Measurements from ENCODE around the gene CORO1A. TPM values are rescaled to one million over a fixed set of nuclear protein-coding genes. Genes with fewer than 3 reads are reported as not detected.
"Not testable (repeated sequence)": the region's sequence is repeated elsewhere in the genome, so short reads cannot be mapped to it uniquely, and the experiment has no call there.

CORO1A gene
- total and polyA plus RNA-seq, 2 experiments from 2014 or later = 1.7 to 2.4 TPM

DNA sequence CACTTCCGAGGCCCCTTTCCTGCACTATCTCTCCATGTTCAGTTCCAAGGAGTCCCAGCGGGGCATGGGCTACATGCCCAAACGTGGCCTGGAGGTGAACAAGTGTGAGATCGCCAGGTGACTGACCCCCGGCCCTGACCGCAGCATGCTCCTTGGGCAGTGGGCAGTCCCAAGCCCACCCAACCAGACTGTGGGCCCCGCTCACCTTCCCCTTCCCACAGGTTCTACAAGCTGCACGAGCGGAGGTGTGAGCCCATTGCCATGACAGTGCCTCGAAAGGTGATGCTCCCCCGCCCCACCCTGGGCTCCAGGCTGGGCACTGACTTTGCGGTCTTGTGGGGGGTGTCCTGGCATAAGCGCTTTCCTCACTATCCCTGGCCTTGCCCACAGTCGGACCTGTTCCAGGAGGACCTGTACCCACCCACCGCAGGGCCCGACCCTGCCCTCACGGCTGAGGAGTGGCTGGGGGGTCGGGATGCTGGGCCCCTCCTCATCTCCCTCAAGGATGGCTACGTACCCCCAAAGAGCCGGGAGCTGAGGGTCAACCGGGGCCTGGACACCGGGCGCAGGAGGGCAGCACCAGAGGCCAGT is 4.7 kb downstream of the CORO1A start:
- Histone ChIP-seq H3K4me3 (no peak overlapping the region), H2AFZ (no peak overlapping the region), H3K36me3 (replicated peaks; ENCODE audit: insufficient read depth, low read depth) (no peaks in the 10 kb centered on the region), H4K20me1 (ENCODE audit: insufficient read depth, poor library complexity, severe bottlenecking) (no peaks in the 10 kb centered on the region), H3K9me3 (ENCODE audit: low read depth) (no peaks in the 10 kb centered on the region), H3K79me2 (no peaks in the 10 kb centered on the region), H3K9me2 (replicated peaks; ENCODE audit: insufficient read depth) (no peaks in the 10 kb centered on the region), H3K27me3 (no peaks in the 10 kb centered on the region), H3K27ac (no peak overlapping the region), H3K4me2 (no peak overlapping the region), H3K4me1 (ENCODE audit: insufficient read depth) (no peaks in the 10 kb centered on the region)
- 95% methylated on average over 20 of the region's 23 CpGs for WGBS (ENCODE audit: low lambda C conversion rate, missing lambda C conversion rate)
- TF ChIP-seq EZH2phosphoT487 (IDR thresholded peaks at IDR 0.05; ENCODE audit: low read depth, severe bottlenecking, unreplicated experiment) = no peak
- no peak for TF ChIP-seq EZH2 (IDR thresholded peaks at IDR 0.05; ENCODE audit: borderline replicate concordance)
- TF ChIP-seq, protein P1, sequence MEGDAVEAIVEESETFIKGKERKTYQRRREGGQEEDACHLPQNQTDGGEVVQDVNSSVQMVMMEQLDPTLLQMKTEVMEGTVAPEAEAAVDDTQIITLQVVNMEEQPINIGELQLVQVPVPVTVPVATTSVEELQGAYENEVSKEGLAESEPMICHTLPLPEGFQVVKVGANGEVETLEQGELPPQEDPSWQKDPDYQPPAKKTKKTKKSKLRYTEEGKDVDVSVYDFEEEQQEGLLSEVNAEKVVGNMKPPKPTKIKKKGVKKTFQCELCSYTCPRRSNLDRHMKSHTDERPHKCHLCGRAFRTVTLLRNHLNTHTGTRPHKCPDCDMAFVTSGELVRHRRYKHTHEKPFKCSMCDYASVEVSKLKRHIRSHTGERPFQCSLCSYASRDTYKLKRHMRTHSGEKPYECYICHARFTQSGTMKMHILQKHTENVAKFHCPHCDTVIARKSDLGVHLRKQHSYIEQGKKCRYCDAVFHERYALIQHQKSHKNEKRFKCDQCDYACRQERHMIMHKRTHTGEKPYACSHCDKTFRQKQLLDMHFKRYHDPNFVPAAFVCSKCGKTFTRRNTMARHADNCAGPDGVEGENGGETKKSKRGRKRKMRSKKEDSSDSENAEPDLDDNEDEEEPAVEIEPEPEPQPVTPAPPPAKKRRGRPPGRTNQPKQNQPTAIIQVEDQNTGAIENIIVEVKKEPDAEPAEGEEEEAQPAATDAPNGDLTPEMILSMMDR (IDR thresholded peaks at IDR 0.05; ENCODE audit: poor library complexity) = no peak
- no peak for DNase-seq (ENCODE audit: low spot score)

DNA sequence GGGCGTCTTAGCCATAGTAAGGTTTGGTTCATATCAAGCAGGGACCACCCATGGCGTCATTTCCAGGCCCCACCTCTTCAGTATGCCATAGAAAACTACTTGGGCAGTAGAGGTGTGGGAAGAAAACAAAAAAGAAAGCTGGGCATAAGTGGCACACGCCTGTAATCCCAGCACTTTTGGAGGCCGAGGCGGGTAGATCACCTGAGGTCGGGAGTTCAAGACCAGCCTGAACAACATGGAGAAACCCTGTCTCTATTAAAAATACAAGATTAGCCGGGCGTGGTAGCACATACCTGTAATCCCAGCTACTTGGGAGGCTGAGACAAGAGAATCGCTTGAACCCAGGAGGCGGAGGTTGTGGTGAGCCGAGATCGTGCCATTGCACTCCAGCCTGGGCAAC is 7.8 kb downstream of the CORO1A start:
- not testable (repeated sequence) for H3K36me3 ChIP-seq (replicated peaks; ENCODE audit: insufficient read depth, low read depth); H4K20me1 ChIP-seq (ENCODE audit: insufficient read depth, poor library complexity, severe bottlenecking); H2AFZ ChIP-seq; H3K4me2 ChIP-seq; H3K4me1 ChIP-seq (ENCODE audit: insufficient read depth); H3K79me2 ChIP-seq; H3K4me3 ChIP-seq; DNase-seq (ENCODE audit: low spot score); H3K9me2 ChIP-seq (replicated peaks; ENCODE audit: insufficient read depth); H3K27ac ChIP-seq; H3K27me3 ChIP-seq; H3K9me3 ChIP-seq (ENCODE audit: low read depth)
- WGBS (ENCODE audit: low lambda C conversion rate, missing lambda C conversion rate) = 97% methylated on average over 6 of the region's 12 CpGs

DNA sequence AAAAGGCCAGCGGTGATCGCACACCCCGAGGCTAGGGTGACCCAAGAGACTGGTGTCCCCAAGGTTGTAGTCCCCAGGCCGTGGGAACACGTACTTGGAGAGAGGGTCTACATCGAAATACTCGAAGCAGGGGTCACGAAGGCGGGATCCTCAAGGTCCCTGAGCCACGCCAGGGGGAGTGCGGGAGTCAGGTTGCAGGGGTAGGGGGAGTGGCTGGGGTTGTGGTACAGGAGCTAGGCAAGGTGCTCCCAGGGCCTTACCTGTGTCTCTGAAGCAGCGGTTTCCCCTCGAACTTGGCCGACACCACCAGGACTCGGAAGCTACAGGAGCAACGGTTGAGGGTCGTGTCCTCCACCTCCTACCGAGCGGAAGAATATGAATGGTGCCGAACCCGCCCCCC is 9.7 kb downstream of the CORO1A start:
- not testable (repeated sequence) for H3K79me2 ChIP-seq; H3K9me3 ChIP-seq (ENCODE audit: low read depth); H3K4me2 ChIP-seq; H3K27me3 ChIP-seq; H3K36me3 ChIP-seq (replicated peaks; ENCODE audit: insufficient read depth, low read depth); H3K4me1 ChIP-seq (ENCODE audit: insufficient read depth); H3K27ac ChIP-seq; H4K20me1 ChIP-seq (ENCODE audit: insufficient read depth, poor library complexity, severe bottlenecking); H2AFZ ChIP-seq; DNase-seq (ENCODE audit: low spot score); H3K9me2 ChIP-seq (replicated peaks; ENCODE audit: insufficient read depth); H3K4me3 ChIP-seq
- no CpG with 5 or more reads among the region's 21 CpGs for WGBS (ENCODE audit: low lambda C conversion rate, missing lambda C conversion rate)

DNA sequence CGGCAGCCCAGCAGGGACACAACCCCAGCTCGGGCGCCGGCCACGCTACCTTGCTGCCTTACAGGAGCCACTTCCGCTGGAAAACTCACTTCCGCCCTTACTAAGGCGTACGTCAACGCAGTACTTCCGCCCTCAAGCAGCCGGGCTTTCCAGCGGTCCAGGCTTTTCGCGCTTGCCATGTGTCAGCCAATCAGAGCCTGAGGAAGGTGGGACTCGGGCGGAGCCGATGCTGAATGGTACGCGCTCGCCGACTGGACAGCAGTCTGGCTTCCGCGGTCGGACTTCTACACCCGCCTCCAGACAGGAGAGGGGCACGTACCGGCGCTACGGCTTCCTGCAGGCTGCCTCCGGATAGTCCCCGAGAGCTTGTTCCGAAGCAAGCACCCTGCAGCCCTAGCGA is 10.2 kb downstream of the CORO1A start, which contains the start of the genes BOLA2B and SLX1A:
Gene BOLA2B (minus strand): TSS at position 52 of the 400 bp plus-strand sequence. CDS start 71 bp downstream, outside the sequence.
Gene SLX1A (plus strand): TSS at position 261 of the 400 bp plus-strand sequence. CDS start 210 bp downstream, outside the sequence.
- H3K36me3 ChIP-seq (replicated peaks; ENCODE audit: insufficient read depth, low read depth); H2AFZ ChIP-seq; H3K9me3 ChIP-seq (ENCODE audit: low read depth); H3K4me1 ChIP-seq (ENCODE audit: insufficient read depth); H3K79me2 ChIP-seq; H3K27ac ChIP-seq; H3K27me3 ChIP-seq; H3K4me3 ChIP-seq; H4K20me1 ChIP-seq (ENCODE audit: insufficient read depth, poor library complexity, severe bottlenecking); H3K9me2 ChIP-seq (replicated peaks; ENCODE audit: insufficient read depth); DNase-seq (ENCODE audit: low spot score): not testable (repeated sequence)
- H3K4me2 ChIP-seq = peak within 1 kb of the TSS; percentile 88
- WGBS (ENCODE audit: low lambda C conversion rate, missing lambda C conversion rate) = no CpG with 5 or more reads among the region's 34 CpGs

DNA sequence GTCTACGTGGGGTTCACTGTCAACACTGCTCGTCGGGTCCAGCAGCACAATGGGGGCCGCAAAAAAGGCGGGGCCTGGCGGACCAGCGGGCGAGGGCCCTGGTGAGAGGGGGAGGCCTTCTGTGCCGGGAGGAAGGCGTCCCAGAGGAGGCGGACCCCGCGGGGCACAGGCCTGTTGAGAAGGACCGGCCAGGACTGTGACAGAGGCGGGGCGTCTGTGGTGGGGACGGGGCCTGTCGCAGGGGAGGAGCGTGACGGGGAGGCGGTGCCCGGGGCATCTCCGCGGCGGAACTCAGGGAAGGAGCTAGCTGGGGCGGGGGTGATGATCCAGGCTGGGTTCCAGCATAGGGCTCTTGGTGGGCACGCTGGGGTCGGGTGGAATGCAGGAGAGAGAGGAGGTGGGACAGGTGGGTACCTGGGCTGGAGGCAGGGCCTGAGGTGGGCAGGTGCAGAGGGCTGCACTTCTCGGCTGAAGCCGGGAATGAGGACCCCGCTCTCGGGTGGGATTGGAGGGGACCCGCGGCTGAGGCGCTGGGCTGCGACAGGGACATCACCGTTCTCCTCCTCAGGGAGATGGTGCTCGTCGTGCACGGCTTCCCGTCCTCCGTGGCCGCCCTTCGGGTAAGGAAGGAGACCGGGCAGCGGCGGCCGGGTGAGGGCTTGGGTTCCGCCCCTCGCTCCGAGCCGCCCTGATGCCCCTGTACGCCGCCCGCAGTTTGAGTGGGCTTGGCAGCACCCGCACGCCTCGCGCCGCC is 10.9 kb downstream of the CORO1A start:
- H3K4me1 ChIP-seq (ENCODE audit: insufficient read depth); DNase-seq (ENCODE audit: low spot score); H3K27me3 ChIP-seq; H3K9me3 ChIP-seq (ENCODE audit: low read depth); H3K79me2 ChIP-seq; H4K20me1 ChIP-seq (ENCODE audit: insufficient read depth, poor library complexity, severe bottlenecking); H3K4me3 ChIP-seq; H3K27ac ChIP-seq; H2AFZ ChIP-seq; H3K9me2 ChIP-seq (replicated peaks; ENCODE audit: insufficient read depth); H3K36me3 ChIP-seq (replicated peaks; ENCODE audit: insufficient read depth, low read depth): not testable (repeated sequence)
- WGBS (ENCODE audit: low lambda C conversion rate, missing lambda C conversion rate) = 19% methylated on average over 18 of the region's 60 CpGs
- peak overlapping the region; percentile 88 for H3K4me2 ChIP-seq

DNA sequence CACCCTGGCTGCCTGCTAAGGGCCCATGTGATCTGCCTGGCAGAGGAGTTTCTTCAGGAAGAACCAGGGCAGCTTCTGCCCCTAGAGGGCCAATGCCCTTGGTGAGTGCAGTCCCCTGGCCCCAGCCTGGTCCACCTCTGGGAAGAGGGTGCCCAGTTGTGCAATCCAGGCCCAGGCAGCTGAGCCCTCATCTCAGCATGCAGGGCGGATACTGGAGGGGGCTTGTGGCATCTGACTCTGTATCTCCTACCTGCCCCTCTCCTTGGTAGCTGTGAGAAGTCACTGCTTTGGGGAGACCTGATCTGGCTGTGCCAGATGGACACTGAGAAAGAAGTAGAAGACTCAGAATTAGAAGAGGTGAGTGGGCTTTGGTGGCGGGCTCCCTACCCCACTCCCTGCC is 13.6 kb downstream of the CORO1A start:
- not testable (repeated sequence) for H3K9me3 ChIP-seq (ENCODE audit: low read depth); H3K79me2 ChIP-seq; H3K4me2 ChIP-seq; H3K27ac ChIP-seq; H3K4me1 ChIP-seq (ENCODE audit: insufficient read depth); H2AFZ ChIP-seq; H3K9me2 ChIP-seq (replicated peaks; ENCODE audit: insufficient read depth); H3K36me3 ChIP-seq (replicated peaks; ENCODE audit: insufficient read depth, low read depth); DNase-seq (ENCODE audit: low spot score); H4K20me1 ChIP-seq (ENCODE audit: insufficient read depth, poor library complexity, severe bottlenecking); H3K27me3 ChIP-seq; H3K4me3 ChIP-seq
- WGBS (ENCODE audit: low lambda C conversion rate, missing lambda C conversion rate) = 83% methylated on average over 1 of the region's 2 CpGs

DNA sequence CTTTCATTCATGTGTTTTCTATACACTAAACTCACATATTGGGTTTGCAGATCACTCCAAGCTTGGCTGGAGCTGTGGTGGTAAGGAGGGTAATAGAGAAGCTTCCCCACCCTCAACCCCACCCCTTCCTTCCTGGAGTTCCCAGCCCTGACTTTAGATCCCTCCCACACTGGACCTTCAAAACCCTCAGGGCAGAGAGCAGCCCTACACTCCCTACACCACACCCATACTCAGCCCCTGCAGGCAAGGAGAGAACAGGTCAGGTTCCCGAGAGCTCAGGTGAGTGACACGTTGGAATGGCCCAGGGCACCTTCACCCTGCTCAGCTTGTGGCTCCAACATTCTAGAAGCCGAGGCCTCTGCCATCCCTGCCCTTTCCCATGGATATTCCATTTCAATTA is 15.6 kb downstream of the CORO1A start, which contains the start of gene SULT1A3:
Gene SULT1A3 (plus strand): TSS at position 207 of the 400 bp plus-strand sequence. CDS start 1,474 bp downstream, outside the sequence.
- WGBS (ENCODE audit: low lambda C conversion rate, missing lambda C conversion rate) = no CpG with 5 or more reads among the region's 3 CpGs
- not testable (repeated sequence) for H2AFZ ChIP-seq; H3K4me3 ChIP-seq; H3K36me3 ChIP-seq (replicated peaks; ENCODE audit: insufficient read depth, low read depth); H3K4me2 ChIP-seq; H3K9me3 ChIP-seq (ENCODE audit: low read depth); DNase-seq (ENCODE audit: low spot score); H4K20me1 ChIP-seq (ENCODE audit: insufficient read depth, poor library complexity, severe bottlenecking); H3K79me2 ChIP-seq; H3K9me2 ChIP-seq (replicated peaks; ENCODE audit: insufficient read depth); H3K4me1 ChIP-seq (ENCODE audit: insufficient read depth); H3K27ac ChIP-seq; H3K27me3 ChIP-seq
